Peyer's patch (tissue), 4 donors: ENCODE results near the gene NBAS.

Experiments
- CTCF ChIP-seq, 6 experiments: fragments of 450-650 bp in 4 of 6; fragments of 200-600 bp in 2 of 6; sonication (generic) in 1 of 6; IDR thresholded peaks; one replicate each; pipeline ENCODE4 v1.5.1; 2017 to 2019; ENCODE audit warnings: antibody characterized with exemption in 6 of 6, mild to moderate bottlenecking in 3 of 6, moderate library complexity in 1 of 6
- POLR2A ChIP-seq, 2 donors: fragments of 450-650 bp; IDR thresholded peaks; one replicate each; pipeline ENCODE4 v1.5.1; 2017; ENCODE audit warnings: antibody characterized with exemption in 2 of 2, mild to moderate bottlenecking in 2 of 2, moderate library complexity in 2 of 2

- TF ChIP-seq POLR2A (IDR thresholded peaks at IDR 0.05) (no peak), CTCF (IDR thresholded peaks at IDR 0.05) (no peak)
Measured at GRCh38 chr2:15378148-15378908, 182.8 kb downstream of the NBAS start.
